NCI-H446 treated with DMSO at 0.1 percent for 48 hours (cell line): ENCODE results near the gene PSMG4.

Source experiments
- DNase-seq: peaks from one replicate; lab custom pipeline; 2025; lab: John Stamatoyannopoulos, UW

PSMG4 gene

DNA sequence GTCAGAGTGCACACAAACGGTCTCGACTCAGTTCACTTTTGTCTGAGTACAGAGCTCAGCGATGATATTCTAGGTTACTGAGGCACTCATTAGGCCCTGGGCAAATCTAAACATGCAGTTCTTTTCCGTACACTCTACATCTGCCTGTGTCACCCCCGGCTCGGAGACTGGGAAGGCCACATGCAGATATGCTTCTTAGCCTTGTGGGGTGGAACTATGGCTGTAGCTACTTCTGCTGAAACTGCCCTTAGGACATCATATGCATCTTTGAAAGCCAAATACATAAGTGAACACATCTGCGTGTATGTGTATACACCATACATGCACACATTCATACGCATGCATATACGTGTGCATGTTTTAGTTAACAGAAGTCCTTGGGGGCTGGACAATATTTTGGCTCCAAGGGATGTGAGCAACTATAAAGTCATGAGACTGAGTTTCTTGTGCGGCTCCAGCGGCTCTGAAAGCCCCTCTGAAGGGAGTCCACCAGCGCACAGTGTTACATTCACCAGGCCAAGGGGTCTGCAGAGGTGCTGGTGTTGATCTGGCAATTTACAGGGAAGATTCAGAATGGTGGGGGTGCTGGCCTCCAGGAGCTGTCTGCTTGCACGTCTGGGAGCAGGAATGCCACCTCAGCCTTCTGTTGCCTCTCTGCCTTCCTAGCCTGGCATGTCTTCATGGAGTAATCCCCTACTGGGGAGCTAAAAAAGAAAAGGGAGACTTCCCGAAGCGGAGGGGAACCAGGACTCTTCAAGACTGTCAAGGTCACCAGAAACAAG lies 31.6 kb downstream of the PSMG4 start:
- DNase-seq: no peak

GRCh38 chr6:3290931-3291211 lies 32.1 kb downstream of the PSMG4 start:
- no peak for DNase-seq

- no peak for DNase-seq
These were observed 32.6 kb downstream of the PSMG4 start for GRCh38 chr6:3291346-3291745.

DNA sequence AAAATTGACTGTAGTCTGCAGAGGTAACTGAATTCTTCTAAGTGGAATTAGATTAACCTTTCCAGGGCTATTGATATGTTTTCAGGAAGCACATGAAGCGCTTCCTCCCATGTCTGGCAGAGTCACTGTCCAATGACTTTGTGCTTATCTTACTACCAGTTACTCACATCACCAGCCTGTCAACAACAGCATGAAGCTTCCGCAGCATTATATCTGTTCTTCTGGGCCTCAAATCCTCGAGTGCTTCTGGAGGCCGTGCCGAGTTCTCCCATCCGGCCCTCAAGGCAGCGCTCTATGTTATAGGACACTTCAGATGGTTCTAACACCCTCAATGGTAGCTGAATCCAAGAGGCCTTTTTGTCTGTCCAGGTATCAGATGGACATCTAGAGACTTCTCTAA lies 33.2 kb downstream of the PSMG4 start:
- DNase-seq: no peak

GRCh38 chr6:3292431-3293197 lies 33.9 kb downstream of the PSMG4 start:
- DNase-seq: no peak

DNA sequence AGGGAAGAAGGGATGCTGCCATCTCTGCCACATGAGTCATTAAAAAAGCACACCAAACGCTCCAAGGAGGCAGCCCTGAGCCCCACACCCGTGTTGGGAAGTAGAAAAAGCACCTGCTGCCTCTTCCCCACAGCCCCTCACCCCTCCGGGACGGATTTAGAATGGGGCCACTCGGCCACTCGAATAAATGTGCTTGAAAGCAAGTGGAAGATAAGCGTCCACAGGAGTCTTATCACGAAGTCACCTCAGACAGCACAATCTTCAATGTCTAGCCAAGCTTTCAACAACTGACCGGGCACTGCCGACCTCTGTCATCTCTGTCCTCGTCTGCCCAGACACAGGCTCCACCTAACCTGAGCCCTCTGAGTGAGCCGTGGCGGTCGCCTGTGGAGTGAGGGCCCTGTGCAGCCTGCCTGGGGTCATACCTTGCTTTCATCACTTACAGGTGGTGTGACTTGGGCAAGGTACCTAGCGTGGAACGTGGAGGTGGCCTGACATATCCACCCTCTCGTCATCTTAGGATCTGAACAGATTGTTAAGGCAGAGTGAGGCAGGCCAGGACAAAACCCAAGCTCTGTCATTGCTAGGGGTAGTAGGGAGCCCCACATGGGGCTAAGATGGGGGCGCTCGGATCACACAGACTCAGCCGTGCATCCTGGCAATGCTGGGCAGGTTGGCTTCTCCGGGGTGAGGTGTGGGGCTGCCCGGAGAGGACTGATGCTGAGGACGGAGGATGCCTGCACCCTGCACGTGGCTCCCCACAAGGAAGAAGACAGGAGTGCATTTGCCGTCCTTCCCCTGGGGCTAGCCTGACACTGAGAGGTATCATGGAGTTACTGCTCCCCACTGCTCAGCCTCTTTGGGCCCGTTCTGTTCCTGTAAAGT lies 34.8 kb downstream of the PSMG4 start:
- no peak for DNase-seq

GRCh38 chr6:3294396-3294795 lies 35.6 kb downstream of the PSMG4 start:
- DNase-seq: no peak

GRCh38 chr6:3294921-3295871 lies 36.4 kb downstream of the PSMG4 start:
- no peak for DNase-seq

DNA sequence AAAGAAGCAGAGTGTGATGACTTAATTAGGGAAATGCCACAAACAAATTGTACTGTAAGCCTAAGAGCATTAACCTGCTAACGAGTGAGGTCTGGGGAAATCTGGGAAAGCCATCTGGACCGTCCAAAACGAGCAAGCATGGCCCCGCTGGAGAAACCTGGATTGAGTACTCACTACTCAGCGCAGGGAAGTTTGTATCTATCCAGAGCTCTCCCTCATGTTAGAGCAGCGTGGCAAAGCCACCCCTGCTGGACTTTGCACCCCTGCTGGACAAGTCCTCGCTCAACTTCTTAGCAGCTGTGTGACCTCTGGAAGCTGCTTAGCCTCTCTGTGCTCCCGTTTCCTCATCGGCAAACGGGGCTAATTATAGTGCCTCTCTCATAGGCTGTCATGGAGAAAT lies 37.3 kb downstream of the PSMG4 start:
- DNase-seq: no peak

DNA sequence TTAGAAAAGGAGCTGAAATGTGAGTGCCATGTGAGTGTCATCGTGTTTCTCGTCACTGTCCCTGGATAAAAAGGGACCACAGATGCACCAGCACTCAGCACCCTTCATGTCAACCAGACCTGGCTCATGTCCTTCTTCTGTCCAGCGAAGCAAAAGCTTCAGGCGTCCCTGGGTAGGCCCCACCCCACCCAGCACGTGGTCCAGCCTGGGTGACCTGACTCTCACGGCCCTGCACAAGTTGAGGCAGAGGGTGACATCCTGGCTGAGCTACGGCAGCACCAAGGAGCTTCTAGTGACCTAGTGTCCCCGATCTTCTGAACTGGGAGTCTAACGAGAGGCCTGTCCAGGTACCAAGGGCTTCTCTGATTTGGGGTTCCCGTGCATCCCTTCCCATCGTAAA lies 37.8 kb downstream of the PSMG4 start:
- no peak for DNase-seq

- DNase-seq: no peak
These were observed 38.3 kb downstream of the PSMG4 start for GRCh38 chr6:3297006-3297405.

- DNase-seq: no peak
These were observed 39.2 kb downstream of the PSMG4 start for GRCh38 chr6:3297909-3298308.

- DNase-seq: no peak
These were observed 40.5 kb downstream of the PSMG4 start for GRCh38 chr6:3299221-3299620.

GRCh38 chr6:3301506-3301905 lies 42.8 kb downstream of the PSMG4 start:
- no peak for DNase-seq

DNA sequence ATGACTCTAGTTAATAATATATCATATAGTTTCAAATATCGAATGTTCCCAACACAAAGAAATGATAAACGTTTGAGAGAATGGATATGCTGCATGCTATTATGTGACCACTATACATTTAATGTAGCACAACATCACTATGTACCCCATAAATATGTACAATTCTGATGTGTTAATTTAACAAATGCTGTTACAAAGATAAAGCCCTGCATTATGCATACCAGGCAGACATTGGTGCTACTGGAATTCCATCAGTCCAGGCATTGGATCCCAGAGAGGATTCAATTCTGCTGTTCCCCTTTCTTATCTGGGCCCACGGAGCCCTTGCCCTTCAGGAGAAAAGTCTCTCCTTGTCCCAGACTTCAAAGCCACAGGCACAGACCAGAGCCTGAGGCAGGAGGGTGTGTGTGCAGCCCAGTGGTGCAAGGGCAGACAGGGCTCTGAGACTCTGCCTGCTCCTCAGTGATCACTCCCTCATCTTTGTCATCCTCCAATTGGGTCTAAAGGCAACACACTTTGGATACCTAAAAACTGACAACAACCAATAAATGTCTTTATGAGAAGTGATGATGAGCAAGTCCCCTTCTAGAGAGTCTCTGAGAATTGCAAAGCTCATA lies 45.2 kb downstream of the PSMG4 start:
- DNase-seq: no peak

DNA sequence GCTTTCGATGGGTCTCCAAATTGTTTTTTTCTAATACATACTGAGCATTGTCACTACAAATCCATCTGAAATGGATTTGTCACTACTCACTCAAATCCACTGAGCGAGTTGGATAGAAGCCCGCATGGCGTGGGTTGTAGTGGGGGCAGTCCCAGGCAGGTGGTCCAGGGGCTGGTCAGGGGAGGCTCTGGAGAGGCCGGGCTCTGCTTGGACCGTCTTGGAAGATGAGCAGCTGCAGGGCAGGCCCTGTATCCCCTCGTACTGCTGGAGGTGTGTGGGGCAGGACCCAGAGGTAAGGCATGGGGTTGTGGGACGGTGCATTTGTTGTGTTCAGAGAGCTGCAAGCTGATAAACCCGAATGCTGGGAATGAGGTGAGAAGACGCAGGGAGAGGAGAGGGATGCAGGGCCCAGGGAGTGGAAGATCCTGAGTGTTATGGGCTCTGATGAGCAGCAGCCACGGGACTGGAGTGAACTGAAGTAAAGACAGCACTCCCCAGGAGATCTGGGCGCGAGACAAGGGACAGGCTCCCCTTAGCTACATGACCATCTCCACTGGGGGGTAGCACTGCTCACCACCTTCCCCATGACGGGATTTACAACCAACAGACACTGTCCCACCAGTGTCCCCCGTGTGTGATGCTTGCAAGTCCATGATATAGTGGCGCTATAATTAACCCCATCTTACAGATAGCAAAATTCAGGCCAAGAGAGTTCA lies 45.9 kb downstream of the PSMG4 start:
- no peak for DNase-seq

DNA sequence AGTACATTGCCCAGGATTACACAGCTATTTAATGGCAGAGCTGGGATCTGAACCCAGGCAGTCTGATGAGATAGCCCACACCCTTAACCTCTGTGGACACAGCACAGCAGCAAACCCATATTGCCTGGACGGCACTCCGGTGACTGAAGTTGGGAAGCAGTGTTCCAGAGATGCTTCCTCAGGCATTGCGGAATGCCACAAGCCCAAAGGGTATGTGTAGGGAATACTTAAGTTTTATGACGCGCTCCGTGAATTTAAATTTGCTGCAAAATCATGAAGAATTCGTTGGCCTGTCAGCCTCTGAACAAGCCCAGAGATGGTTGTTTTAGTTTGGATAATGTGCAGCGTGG lies 46.4 kb downstream of the PSMG4 start:
- no peak for DNase-seq

DNA sequence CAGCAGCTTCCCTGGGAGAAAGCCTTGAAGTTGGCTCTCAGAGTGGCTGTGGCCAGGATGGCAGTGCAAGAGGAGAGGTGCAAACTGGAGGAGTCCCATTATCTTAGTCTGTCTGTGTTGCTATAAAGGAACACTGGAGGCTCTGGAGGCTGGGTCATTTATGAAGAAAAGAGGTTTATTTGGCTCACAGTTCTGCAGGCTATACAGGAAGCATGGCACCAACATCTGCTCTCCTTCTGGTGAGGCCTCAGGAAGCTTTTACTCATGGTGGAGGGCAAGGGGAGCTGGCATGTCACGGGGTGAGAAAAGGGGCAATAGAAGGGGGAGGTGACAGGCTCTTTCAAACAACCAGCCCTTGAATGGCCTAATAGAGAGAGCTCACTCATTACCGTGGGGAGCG lies 47.1 kb downstream of the PSMG4 start:
- no peak for DNase-seq

DNA sequence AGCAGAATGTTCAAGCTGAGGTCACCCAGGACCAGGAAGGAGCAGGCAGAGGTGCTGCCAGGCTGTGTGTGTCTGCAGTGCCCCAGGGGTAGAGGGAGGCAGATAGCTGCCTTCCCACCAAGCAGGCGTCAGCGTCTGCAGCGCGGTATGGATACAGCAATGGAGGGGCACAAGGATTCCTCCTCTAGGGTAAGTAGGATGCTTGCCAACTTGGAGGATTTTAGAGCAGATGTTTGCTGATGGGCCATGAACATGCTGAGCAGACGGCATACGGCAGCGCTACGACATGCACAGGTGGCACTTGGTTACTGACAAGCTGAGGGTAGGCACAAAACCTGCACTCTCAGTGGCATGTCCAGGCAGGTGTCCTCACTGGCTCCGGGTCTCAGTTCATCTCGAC lies 48.1 kb downstream of the PSMG4 start:
- DNase-seq: no peak

- no peak for DNase-seq
These were observed 48.7 kb downstream of the PSMG4 start for GRCh38 chr6:3307436-3307835.

DNA sequence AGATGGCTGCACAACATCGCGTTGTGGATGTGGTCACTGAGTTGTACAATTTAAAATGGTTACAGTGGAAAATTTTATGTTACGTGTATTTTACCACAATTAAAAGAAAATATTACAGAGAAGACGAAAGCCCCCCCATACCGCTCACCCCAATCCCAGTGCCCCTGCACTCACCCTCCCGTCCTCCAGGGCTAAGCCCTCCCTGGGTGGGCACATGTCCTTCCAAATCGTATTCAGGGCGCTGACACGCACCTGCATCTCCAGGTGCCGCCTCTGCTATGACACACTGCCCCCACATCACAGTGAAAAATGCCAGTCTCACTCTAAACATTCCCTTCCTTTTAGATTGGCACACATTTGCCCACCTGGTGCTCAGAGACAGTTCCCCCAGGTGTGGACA lies 49.4 kb downstream of the PSMG4 start:
- no peak for DNase-seq
